ENCODE measurements around the gene SLC26A9.
"Not testable (repeated sequence)": the region's sequence is repeated elsewhere in the genome, so short reads cannot be mapped to it uniquely, and the experiment has no call there.

SLC26A9 gene

GRCh38 chr1:205880923-205881322 lies 62.3 kb downstream of the SLC26A9 start:
- Histone ChIP-seq H2AFZ (ENCODE audit: low read depth, low read length) (no peak overlapping the region), H3K36me3 (ENCODE audit: insufficient read depth, low read length) (no peaks in the 10 kb centered on the region), H3K9ac (ENCODE audit: low read depth, low read length) (no peak overlapping the region), H3K4me1 (ENCODE audit: insufficient read depth, low read length) (no peaks in the 10 kb centered on the region), H3K27ac (ENCODE audit: low read length) (no peak overlapping the region), H3K79me2 (ENCODE audit: insufficient read depth, low read length) (no peaks in the 10 kb centered on the region), H3K27me3 (ENCODE audit: insufficient read depth, low read length, poor library complexity) (no peaks in the 10 kb centered on the region), H3K4me3 (ENCODE audit: low read depth in 1 of 2, low read length in 2 of 2) (no peak overlapping the region), H3K9me3 (ENCODE audit: insufficient read depth, low read length, severe bottlenecking) (peaks cover 7% of the 10 kb centered on the region), H4K20me1 (ENCODE audit: insufficient read depth, low read length) (no peaks in the 10 kb centered on the region), H3K4me2 (ENCODE audit: insufficient read depth, low read length) (no peak overlapping the region)
- ATAC-seq (ENCODE audit: insufficient read depth, low read depth) (no peak), DNase-seq (no peak)
- TF ChIP-seq EZH2 (IDR thresholded peaks at IDR 0.05; ENCODE audit: borderline replicate concordance, low read depth, low read length, severe bottlenecking) (no peak), CTCF (IDR thresholded peaks at IDR 0.05; ENCODE audit: borderline replicate concordance, extremely low read depth, low read length, poor library complexity, severe bottlenecking) (no peak)

GRCh38 chr1:205879974-205880373 lies 63.3 kb downstream of the SLC26A9 start:
- no peaks in the 10 kb centered on the region for H3K79me2 ChIP-seq (ENCODE audit: insufficient read depth, low read length)
- no peak for DNase-seq
- H3K9ac ChIP-seq (ENCODE audit: low read depth, low read length): no peak overlapping the region
- peaks cover 7% of the 10 kb centered on the region for H3K9me3 ChIP-seq (ENCODE audit: insufficient read depth, low read length, severe bottlenecking)
- no peaks in the 10 kb centered on the region for H3K4me1 ChIP-seq (ENCODE audit: insufficient read depth, low read length)
- no peak overlapping the region for H2AFZ ChIP-seq (ENCODE audit: low read depth, low read length)
- H3K27ac ChIP-seq (ENCODE audit: low read length): no peak overlapping the region
- no peaks in the 10 kb centered on the region for H4K20me1 ChIP-seq (ENCODE audit: insufficient read depth, low read length)
- H3K36me3 ChIP-seq (ENCODE audit: insufficient read depth, low read length): no peaks in the 10 kb centered on the region
- no peak for ATAC-seq (ENCODE audit: insufficient read depth, low read depth)
- no peak overlapping the region for H3K4me2 ChIP-seq (ENCODE audit: insufficient read depth, low read length)
- no peak overlapping the region for H3K4me3 ChIP-seq (ENCODE audit: low read depth in 1 of 2, low read length in 2 of 2)
- TF ChIP-seq CTCF (IDR thresholded peaks at IDR 0.05; ENCODE audit: borderline replicate concordance, extremely low read depth, low read length, poor library complexity, severe bottlenecking) (no peak), EZH2 (IDR thresholded peaks at IDR 0.05; ENCODE audit: borderline replicate concordance, low read depth, low read length, severe bottlenecking) (no peak)
- H3K27me3 ChIP-seq (ENCODE audit: insufficient read depth, low read length, poor library complexity): no peaks in the 10 kb centered on the region

GRCh38 chr1:205878026-205878425 lies 65.2 kb downstream of the SLC26A9 start:
- peaks cover 7% of the 10 kb centered on the region for H3K9me3 ChIP-seq (ENCODE audit: insufficient read depth, low read length, severe bottlenecking)
- H3K36me3 ChIP-seq (ENCODE audit: insufficient read depth, low read length): no peaks in the 10 kb centered on the region
- H3K9ac ChIP-seq (ENCODE audit: low read depth, low read length): no peak overlapping the region
- no peak for ATAC-seq (ENCODE audit: insufficient read depth, low read depth)
- no peaks in the 10 kb centered on the region for H3K27me3 ChIP-seq (ENCODE audit: insufficient read depth, low read length, poor library complexity)
- no peak overlapping the region for H3K4me2 ChIP-seq (ENCODE audit: insufficient read depth, low read length)
- no peak overlapping the region for H2AFZ ChIP-seq (ENCODE audit: low read depth, low read length)
- no peaks in the 10 kb centered on the region for H4K20me1 ChIP-seq (ENCODE audit: insufficient read depth, low read length)
- no peaks in the 10 kb centered on the region for H3K4me1 ChIP-seq (ENCODE audit: insufficient read depth, low read length)
- H3K27ac ChIP-seq (ENCODE audit: low read length): no peak overlapping the region
- DNase-seq: no peak
- H3K79me2 ChIP-seq (ENCODE audit: insufficient read depth, low read length): no peaks in the 10 kb centered on the region
- no peak overlapping the region for H3K4me3 ChIP-seq (ENCODE audit: low read depth in 1 of 2, low read length in 2 of 2)
- TF ChIP-seq CTCF (IDR thresholded peaks at IDR 0.05; ENCODE audit: borderline replicate concordance, extremely low read depth, low read length, poor library complexity, severe bottlenecking) (no peak), EZH2 (IDR thresholded peaks at IDR 0.05; ENCODE audit: borderline replicate concordance, low read depth, low read length, severe bottlenecking) (no peak)

- H3K4me3 ChIP-seq (ENCODE audit: low read depth in 1 of 2, low read length in 2 of 2); H3K9me3 ChIP-seq (ENCODE audit: insufficient read depth, low read length, severe bottlenecking); H3K4me2 ChIP-seq (ENCODE audit: insufficient read depth, low read length); H2AFZ ChIP-seq (ENCODE audit: low read depth, low read length); H3K4me1 ChIP-seq (ENCODE audit: insufficient read depth, low read length); H3K79me2 ChIP-seq (ENCODE audit: insufficient read depth, low read length); H4K20me1 ChIP-seq (ENCODE audit: insufficient read depth, low read length); H3K9ac ChIP-seq (ENCODE audit: low read depth, low read length); DNase-seq; H3K27ac ChIP-seq (ENCODE audit: low read length); ATAC-seq (ENCODE audit: insufficient read depth, low read depth); H3K36me3 ChIP-seq (ENCODE audit: insufficient read depth, low read length); H3K27me3 ChIP-seq (ENCODE audit: insufficient read depth, low read length, poor library complexity): not testable (repeated sequence)
Measured at GRCh38 chr1:205873148-205873547, 70.1 kb downstream of the SLC26A9 start.

Data from DND-41 (cell line).